HG03469 (cell line): ENCODE results near the gene RBM28.

Experiments used
- ATAC-seq: cut with Tn5 transposase; IDR thresholded peaks from one replicate; pipeline ENCODE4 v1.9.1; 2021; ENCODE audit warnings: mild to moderate bottlenecking, moderate library complexity, moderate number of reproducible peaks; ENCODE audit not compliant: unreplicated experiment

Gene RBM28

GRCh38 chr7:128343554-128344430, at the start of gene RBM28:
Gene RBM28 (minus strand): TSS chr7:128343908. CDS start chr7:128343793, 115 bp downstream.
- ATAC-seq: peak; percentile 87

GRCh38 chr7:128392446-128393327, 49.0 kb upstream of the RBM28 start:
- no peak for ATAC-seq

GRCh38 chr7:128391805-128392204, 48.1 kb upstream of the RBM28 start:
- no peak for ATAC-seq

GRCh38 chr7:128390871-128391565, 47.3 kb upstream of the RBM28 start:
- ATAC-seq: no peak

- ATAC-seq: no peak
These were observed 46.1 kb upstream of the RBM28 start for GRCh38 chr7:128389618-128390329.

GRCh38 chr7:128389085-128389617, 45.4 kb upstream of the RBM28 start:
- ATAC-seq: no peak

GRCh38 chr7:128388145-128388485, 44.4 kb upstream of the RBM28 start:
- no peak for ATAC-seq

- peak; percentile 55 for ATAC-seq
These were observed 43.8 kb upstream of the RBM28 start for GRCh38 chr7:128387216-128388144.

GRCh38 chr7:128385988-128386925, 42.5 kb upstream of the RBM28 start:
- no peak for ATAC-seq

- ATAC-seq: no peak
These were observed 41.0 kb upstream of the RBM28 start for GRCh38 chr7:128384726-128385125.

- ATAC-seq: no peak
These were observed 40.1 kb upstream of the RBM28 start for GRCh38 chr7:128383776-128384175.

- no peak for ATAC-seq
These were observed 37.6 kb upstream of the RBM28 start for GRCh38 chr7:128381161-128381821.

- ATAC-seq: no peak
These were observed 36.9 kb upstream of the RBM28 start for GRCh38 chr7:128380483-128381106.

- ATAC-seq: no peak
These were observed 36.3 kb upstream of the RBM28 start for GRCh38 chr7:128379900-128380479.

- ATAC-seq: no peak
These were observed 34.9 kb upstream of the RBM28 start for GRCh38 chr7:128378637-128379036.

- ATAC-seq: no peak
These were observed 32.4 kb upstream of the RBM28 start for GRCh38 chr7:128376077-128376476.

- no peak for ATAC-seq
These were observed 30.3 kb upstream of the RBM28 start for GRCh38 chr7:128374041-128374440.
